ENCODE measurements around the gene HNRNPK. TPM values are rescaled to one million over a fixed set of nuclear protein-coding genes. Genes with fewer than 3 reads are reported as not detected.

HNRNPK gene
- total and polyA plus RNA-seq, 2 of the 4 experiments (the other 2 are of a cell fraction) = 422 to 458 TPM

- BruUV-seq (replicated peaks) = no TSS peak
- intact Hi-C loops (cut with micrococcal nuclease) = no loop called here
- no peak overlapping the region for H2AFZ ChIP-seq (replicated peaks; ENCODE audit: low read length, poor library complexity)
- H3K27ac ChIP-seq (ENCODE audit: insufficient read depth, low read length) = no peak overlapping the region
- peaks cover 22 to 32% of the 10 kb centered on the region in 2 experiments for H3K79me1 ChIP-seq (ENCODE audit: low read depth in 1 of 2, low read length in 2 of 2)
- no peak overlapping the region for H3K23ac ChIP-seq (ENCODE audit: low read depth, low read length)
- TF ChIP-seq MAFK (IDR thresholded peaks at IDR 0.05; ENCODE audit: low read depth, low read length) (no peak), CHD1 (IDR thresholded peaks at IDR 0.05; ENCODE audit: low read depth, low read length) (no peak), ELK1 (IDR thresholded peaks at IDR 0.05; ENCODE audit: borderline replicate concordance, low read depth, low read length) (no peak), CTCF (conservative IDR thresholded peaks at IDR 0.05; ENCODE audit: low read depth, low read length) (no peak), RFX5 (IDR thresholded peaks at IDR 0.05; ENCODE audit: low read depth, low read length) (no peak), SMC3 (IDR thresholded peaks at IDR 0.05; ENCODE audit: low read depth, low read length) (no peak), POLR2A (IDR thresholded peaks at IDR 0.05; ENCODE audit: low read depth, low read length) (no peak), RCOR1 (IDR thresholded peaks at IDR 0.05; ENCODE audit: insufficient replicate concordance, low read length) (no peak), CEBPB (IDR thresholded peaks at IDR 0.05; ENCODE audit: low read depth, low read length) (no peak), FOS (IDR thresholded peaks at IDR 0.05; ENCODE audit: low read depth, low read length) (no peak), RAD21 (IDR thresholded peaks at IDR 0.05; ENCODE audit: low read length) (no peak), USF2 (IDR thresholded peaks at IDR 0.05; ENCODE audit: low read depth, low read length) (no peak), MAZ (IDR thresholded peaks at IDR 0.05; ENCODE audit: borderline replicate concordance, low read depth, low read length) (no peak), MXI1 (IDR thresholded peaks at IDR 0.05; ENCODE audit: borderline replicate concordance, low read depth, low read length) (no peak), NFE2L2 (IDR thresholded peaks at IDR 0.05; ENCODE audit: low read depth, low read length) (no peak), BHLHE40 (IDR thresholded peaks at IDR 0.05; ENCODE audit: low read depth, low read length) (no peak)
- H3K14ac ChIP-seq (replicated peaks; ENCODE audit: low read depth, low read length) = no peak overlapping the region
- H3K4me1 ChIP-seq (ENCODE audit: control insufficient read depth, insufficient read depth, low read length) = 0 out of 2 replicates have a peak, but pooled peaks cover 2% of the 10 kb centered on the region
- H2BK15ac ChIP-seq (ENCODE audit: low read depth, low read length) = no peak overlapping the region
- no CpG with 5 or more reads among the region's 2 CpGs for WGBS, 2 experiments (ENCODE audit: extremely low coverage in 2 of 2, insufficient read length in 1 of 2)
- H3K56ac ChIP-seq (ENCODE audit: extremely low read depth, insufficient read depth, low read length) = no peak overlapping the region
- ATAC-seq (ENCODE audit: low read depth) (no peak), DNase-seq (no peak)
- dilution Hi-C loops (cut with HindIII; ENCODE audit: low sequenced_read_pairs, unreplicated experiment) = no loop called here
- no peak overlapping the region for H4K5ac ChIP-seq (ENCODE audit: low read depth, low read length)
- no peak overlapping the region for H3K9ac ChIP-seq (ENCODE audit: low read depth, low read length)
- peaks cover 41% of the 10 kb centered on the region for H3K36me3 ChIP-seq (ENCODE audit: control insufficient read depth, insufficient read depth, low read length)
- H3K18ac ChIP-seq (ENCODE audit: low read depth, low read length) = no peak overlapping the region
- no peaks in the 10 kb centered on the region for H3K27me3 ChIP-seq (ENCODE audit: control insufficient read depth, insufficient read depth, low read length)
- H4K91ac ChIP-seq (ENCODE audit: insufficient read depth, low read depth, low read length) = no peak overlapping the region
- peaks cover 6% of the 10 kb centered on the region for H3K9me1 ChIP-seq (ENCODE audit: insufficient read depth, low read length)
- CTCF ChIA-PET = no interaction called here
- no peak overlapping the region for H2AK5ac ChIP-seq (ENCODE audit: low read depth, low read length)
- no peak overlapping the region for H2BK20ac ChIP-seq (ENCODE audit: low read depth, low read length)
- H2AK9ac ChIP-seq (replicated peaks; ENCODE audit: low read depth, low read length, poor library complexity) = no peak overlapping the region
- H2BK120ac ChIP-seq (ENCODE audit: low read depth, low read length) = no peak overlapping the region
- H3K4me2 ChIP-seq (ENCODE audit: low read depth, low read length) = no peak overlapping the region
- no peak overlapping the region for H3K4ac ChIP-seq (ENCODE audit: low read depth, low read length)
- H4K20me1 ChIP-seq (ENCODE audit: insufficient read depth, low read length) = peaks cover 78% of the 10 kb centered on the region
- POLR2A ChIA-PET (ENCODE audit: unreplicated experiment) = no interaction called here
- no peak overlapping the region for H2BK5ac ChIP-seq (ENCODE audit: low read depth, low read length, poor library complexity, severe bottlenecking)
- no peak overlapping the region for H3K4me3 ChIP-seq (ENCODE audit: insufficient read depth, low read depth, low read length)
- H3K9me3 ChIP-seq (ENCODE audit: control insufficient read depth, insufficient read depth, low read length) = no peaks in the 10 kb centered on the region
- no peak overlapping the region for H4K8ac ChIP-seq (ENCODE audit: low read depth in 2 of 2, low read length in 2 of 2)
- in situ Hi-C loops (cut with MboI; ENCODE audit: low sequenced_read_pairs) = loop anchor here (5.0 kb wide), 1 partner anchor 196 kb away; no protein-coding TSS in a partner anchor
Measured at GRCh38 chr9:83976372-83976771, 3.6 kb downstream of the HNRNPK start.

Data from IMR-90 (cell line).